Lung (tissue), 12 donors: Measurements from ENCODE around the gene GUCY1A1. TPM values are rescaled to one million over a fixed set of nuclear protein-coding genes. Genes with fewer than 3 reads are reported as not detected.
A peak's percentile ranks its signal among the peaks of the same experiment; 100 is the strongest.

Experiments
- ATAC-seq: fragments of 200-7000 bp; cut with Tn5 transposase; one replicate; pipeline ENCODE4 v1.9.1; 2020; ENCODE audit warnings: moderate number of reproducible peaks; ENCODE audit not compliant: insufficient read depth, low FRiP score
- DNase-seq, 3 donors: peaks; one replicate each; pipeline ENCODE4 v3.0.0-alpha.2; 2013 to 2017
- H3K27ac ChIP-seq, 2 donors: one replicate each; pipeline ENCODE4 v1.5.1; 2013; ENCODE audit warnings: mild to moderate bottlenecking in 2 of 2, moderate library complexity in 2 of 2, control low read depth in 1 of 2, inconsistent platforms in 1 of 2, low read depth in 1 of 2, low read length in 1 of 2
- H3K27me3 ChIP-seq, 3 donors: one replicate each; pipeline ENCODE4 v1.5.1; 2013; ENCODE audit warnings: low read length in 2 of 3; ENCODE audit not compliant: control insufficient read depth in 3 of 3, insufficient read depth in 3 of 3
- H3K36me3 ChIP-seq, 4 donors: one replicate each; pipeline ENCODE4 v1.5.1; 2013; ENCODE audit warnings: low read length in 4 of 4, mild to moderate bottlenecking in 1 of 4, moderate library complexity in 1 of 4; ENCODE audit not compliant: control insufficient read depth in 4 of 4, insufficient read depth in 4 of 4
- H3K4me1 ChIP-seq, 5 donors: one replicate each; pipeline ENCODE4 v1.5.1; 2013; ENCODE audit warnings: low read length in 5 of 5, mild to moderate bottlenecking in 2 of 5, moderate library complexity in 1 of 5; ENCODE audit not compliant: control insufficient read depth in 5 of 5, insufficient read depth in 5 of 5
- H3K4me3 ChIP-seq: one replicate; pipeline ENCODE4 v1.5.1; 2013; ENCODE audit warnings: mild to moderate bottlenecking, control low read depth, moderate library complexity
- H3K9ac ChIP-seq, 2 donors: one replicate each; pipeline ENCODE4 v1.5.1; 2013; ENCODE audit warnings: low read length in 2 of 2, control low read depth in 1 of 2; ENCODE audit not compliant: insufficient read depth in 1 of 2
- H3K9me3 ChIP-seq, 4 donors: one replicate each; pipeline ENCODE4 v1.5.1; 2013; ENCODE audit warnings: low read length in 3 of 4, mild to moderate bottlenecking in 1 of 4, moderate library complexity in 1 of 4; ENCODE audit not compliant: control insufficient read depth in 4 of 4, insufficient read depth in 3 of 4
- CTCF ChIP-seq: IDR thresholded peaks from 2 replicates; pipeline ENCODE4 v1.5.1; 2012; ENCODE audit warnings: mild to moderate bottlenecking; ENCODE audit errors: control extremely low read depth, extremely low read depth
- WGBS, 2 donors: extraction: QIAGEN DNeasy Blood & Tissue Kit; methylation state at CpG; one replicate each; pipeline ENCODE4 v1.1.7; 2013; 5-methylcytosine and 5-hydroxymethylcytosine counted together
- polyA plus RNA-seq, 2 donors: library from polyadenylated mRNA; stranded (reverse); fragments of 200-250 nt; gene quantifications; one replicate each; pipeline ENCODE4 v1.2.1, GENCODE V29; 2013
- total RNA-seq, 2 donors: library from RNA; depleted of rRNA in 1 of 2; stranded (reverse); fragments of >200 nt in 1 of 2; gene quantifications; one replicate each; pipeline ENCODE4 v1.2.1, GENCODE V29; 2014 to 2021
- donor health status: control.
- donor health status: control.
- donor health status: Bipolar disorder and iron deficiency.
- donor health status: healthy.
- donor health status: DM: yes; HTN: yes; CAD: no.

Gene GUCY1A1
- total and polyA plus RNA-seq, 4 donors = 8.0 to 115 (median 28.5) TPM

- Histone ChIP-seq H3K4me3 (no peak overlapping the region), H3K9me3 (no peaks in the 10 kb centered on the region), H3K36me3 (peaks cover 0 to 2% (median 0%) of the 10 kb centered on the region in 4 donors), H3K27me3 (no peaks in the 10 kb centered on the region), H3K9ac (no peak overlapping the region), H3K27ac (no peak overlapping the region), H3K4me1 (peaks cover 0 to 34% (median 5%) of the 10 kb centered on the region in 5 donors)
- DNase-seq = peak in 2 of 3 donors; percentile 63 to 72
- TF ChIP-seq CTCF = no peak
- no peak for ATAC-seq
Observed at GRCh38 chr4:155762334-155762733, 95.7 kb downstream of the GUCY1A1 start.

GRCh38 chr4:155763551-155763950 is 96.9 kb downstream of the GUCY1A1 start:
- DNase-seq (no peak), ATAC-seq (no peak)
- Histone ChIP-seq H3K9me3 (no peaks in the 10 kb centered on the region), H3K36me3 (peaks cover 0 to 2% (median 0%) of the 10 kb centered on the region in 4 donors), H3K9ac (no peak overlapping the region), H3K27me3 (no peaks in the 10 kb centered on the region), H3K4me3 (no peak overlapping the region), H3K27ac (no peak overlapping the region), H3K4me1 (peaks cover 0 to 34% (median 5%) of the 10 kb centered on the region in 5 donors)
- TF ChIP-seq CTCF = no peak
- 80 to 84% methylated on average over 2 of the region's 2 CpGs for WGBS, 2 donors

GRCh38 chr4:155765149-155765548 is 98.5 kb downstream of the GUCY1A1 start:
- no peak overlapping the region for H3K4me3 ChIP-seq

More at GRCh38 chr4:155765149-155765548, 98.5 kb downstream of the GUCY1A1 start:
- Histone ChIP-seq H3K27ac (no peak overlapping the region), H3K27me3 (no peaks in the 10 kb centered on the region), H3K9ac (no peak overlapping the region), H3K4me1 (peaks cover 0 to 34% (median 0%) of the 10 kb centered on the region in 5 donors), H3K9me3 (no peaks in the 10 kb centered on the region), H3K36me3 (peaks cover 0 to 2% (median 0%) of the 10 kb centered on the region in 4 donors)
- WGBS, 2 donors = 62 to 67% methylated on average over 3 of the region's 3 CpGs
- ATAC-seq (no peak), DNase-seq (no peak)
- no peak for TF ChIP-seq CTCF
